GM19043 (cell line): ENCODE results near the gene GABRP.
"Not testable (repeated sequence)": the region's sequence is repeated elsewhere in the genome, so short reads cannot be mapped to it uniquely, and the experiment has no call there.

Source experiments
- ATAC-seq: cut with Tn5 transposase; IDR thresholded peaks from one replicate; pipeline ENCODE4 v1.9.1; 2021; ENCODE audit warnings: low read depth; ENCODE audit not compliant: unreplicated experiment

The GABRP gene

DNA sequence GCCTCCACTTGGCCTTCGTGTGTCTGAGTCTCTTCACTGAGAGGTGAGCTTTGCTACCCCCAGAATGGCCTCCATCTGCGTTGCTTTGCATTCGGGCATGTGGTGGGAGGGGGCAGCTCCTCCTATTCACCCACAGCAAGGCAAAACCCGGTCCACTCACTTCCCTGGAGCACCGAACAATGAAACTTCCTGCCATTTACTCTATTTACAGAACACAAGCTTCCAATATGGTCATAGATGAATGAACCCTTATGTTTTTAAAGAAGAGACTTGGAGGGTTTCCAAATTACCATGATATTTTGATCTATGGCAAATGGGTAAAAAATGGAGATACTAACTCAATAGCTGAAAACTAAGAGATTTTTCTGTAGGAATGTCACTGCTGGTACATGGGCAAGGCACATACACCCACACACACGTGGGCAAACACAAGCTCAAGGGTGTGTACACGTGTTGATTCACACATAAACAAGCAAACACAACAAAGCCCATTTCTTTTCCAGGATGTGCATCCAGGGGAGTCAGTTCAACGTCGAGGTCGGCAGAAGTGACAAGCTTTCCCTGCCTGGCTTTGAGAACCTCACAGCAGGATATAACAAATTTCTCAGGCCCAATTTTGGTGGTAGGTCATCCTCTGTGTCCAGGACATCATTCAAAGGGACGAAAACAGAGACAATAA, 5.2 kb downstream of the GABRP start:
- no peak for ATAC-seq

DNA sequence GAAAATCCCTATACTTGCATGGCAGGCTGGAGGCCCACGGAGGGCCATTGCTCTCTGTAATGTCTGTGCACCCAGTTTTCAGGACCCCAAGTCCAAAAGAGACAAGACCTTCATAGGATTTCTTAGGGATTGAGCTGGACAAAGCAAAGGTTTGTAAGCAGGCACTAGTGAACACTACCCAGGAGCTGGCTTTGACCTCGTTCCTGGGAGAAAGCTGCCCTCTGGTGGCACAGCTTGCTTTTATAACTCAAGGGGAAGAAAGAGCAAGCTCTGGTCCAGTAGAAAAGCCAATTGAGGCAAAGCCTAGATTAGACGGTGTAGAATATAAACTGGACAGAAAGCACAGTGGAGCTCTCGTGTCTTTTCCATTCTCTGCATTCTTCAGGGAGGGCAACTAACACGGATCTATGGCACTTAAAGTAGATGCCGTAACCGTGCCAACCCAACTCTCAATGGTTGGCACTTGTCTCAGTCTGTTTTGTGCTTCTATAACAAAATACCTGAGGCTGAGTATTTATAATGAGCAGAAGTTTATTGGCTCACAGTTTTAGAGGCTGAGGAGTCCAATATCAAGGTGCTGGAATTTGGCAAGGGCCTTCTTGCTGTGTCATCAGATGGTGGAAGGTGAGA, 7.9 kb downstream of the GABRP start:
- peak; percentile 76 for ATAC-seq

DNA sequence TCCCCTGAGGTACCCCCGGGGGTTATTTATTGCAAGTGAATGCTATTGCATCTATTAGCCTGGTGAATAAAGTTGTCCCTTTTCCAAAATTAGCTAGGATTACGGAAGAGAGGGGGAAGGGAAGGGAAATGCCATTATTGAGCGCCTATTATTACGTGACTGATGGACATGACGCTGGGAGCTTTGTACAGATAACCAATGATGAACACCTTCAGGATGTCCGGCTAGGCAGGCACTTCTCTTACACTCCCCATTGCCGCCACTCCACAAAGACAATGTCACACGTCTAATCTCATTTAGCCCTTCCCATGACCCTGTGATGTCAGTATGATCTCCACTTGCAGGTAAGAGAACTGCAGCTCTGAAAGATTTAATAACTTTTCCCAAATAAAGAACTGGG, 9.4 kb downstream of the GABRP start:
- no peak for ATAC-seq

- no peak for ATAC-seq
These were observed 11.6 kb downstream of the GABRP start for GRCh38 chr5:170795154-170795553.

GRCh38 chr5:170805666-170806065, 22.1 kb downstream of the GABRP start:
- no peak for ATAC-seq

DNA sequence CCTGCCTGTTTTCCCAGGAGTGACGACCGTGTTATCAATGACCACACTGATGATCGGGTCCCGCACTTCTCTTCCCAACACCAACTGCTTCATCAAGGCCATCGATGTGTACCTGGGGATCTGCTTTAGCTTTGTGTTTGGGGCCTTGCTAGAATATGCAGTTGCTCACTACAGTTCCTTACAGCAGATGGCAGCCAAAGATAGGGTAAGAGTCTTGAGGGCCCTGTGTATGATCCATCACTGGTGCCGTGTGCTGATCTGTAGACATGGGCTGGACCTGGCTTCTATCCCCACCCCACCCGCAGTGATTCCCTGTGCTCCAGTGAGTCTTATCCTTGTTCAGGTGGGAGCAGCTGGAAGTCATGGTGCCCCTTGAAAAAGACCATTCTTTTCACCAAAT, 26.0 kb downstream of the GABRP start:
- ATAC-seq, result no peak

- no peak for ATAC-seq
These were observed 28.2 kb downstream of the GABRP start for GRCh38 chr5:170811719-170812118.

- ATAC-seq, result no peak
These were observed 29.7 kb downstream of the GABRP start for GRCh38 chr5:170813231-170813630.

DNA sequence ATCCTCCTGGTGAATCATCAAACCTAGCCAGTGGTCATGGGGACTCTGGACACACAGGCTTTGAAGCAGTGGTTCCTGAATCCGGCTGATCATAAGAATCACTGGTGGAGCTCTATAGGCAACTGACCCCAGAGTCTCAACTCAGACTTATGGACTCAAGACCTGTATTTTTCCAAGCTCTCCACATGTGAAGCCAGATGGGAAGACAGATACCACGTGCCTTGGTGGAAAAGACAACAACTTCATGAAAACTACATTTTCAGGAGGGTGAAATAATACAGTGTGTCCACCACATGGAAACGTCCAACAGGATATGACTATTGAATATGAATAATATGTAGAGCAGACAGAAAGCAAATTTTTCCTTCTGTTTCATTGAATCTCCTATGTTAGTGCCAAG, 33.7 kb downstream of the GABRP start:
- ATAC-seq, result no peak

- no peak for ATAC-seq
These were observed 34.7 kb downstream of the GABRP start for GRCh38 chr5:170818232-170818631.

- ATAC-seq, result no peak
These were observed 36.3 kb downstream of the GABRP start for GRCh38 chr5:170819824-170820223.

- ATAC-seq, result no peak
These were observed 37.8 kb downstream of the GABRP start for GRCh38 chr5:170821257-170821800.

DNA sequence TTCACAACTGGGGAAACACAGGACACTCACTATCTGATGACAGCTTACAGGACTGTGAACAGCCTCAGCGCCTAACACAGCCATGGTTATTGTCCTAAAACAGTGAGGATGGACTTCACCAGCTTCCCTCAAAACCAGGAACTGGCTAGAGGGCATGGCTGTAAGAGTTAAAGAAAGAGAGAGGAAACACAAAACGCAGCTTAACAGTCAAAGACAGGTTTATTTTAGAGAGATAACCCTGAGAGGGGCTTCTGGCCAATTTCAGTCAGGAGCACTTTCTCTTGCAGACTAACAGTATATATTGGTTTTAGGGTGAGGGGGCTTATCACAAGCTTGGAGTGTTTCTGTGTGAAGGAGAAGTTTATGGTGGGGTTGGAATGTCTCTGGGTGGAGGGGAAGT, 42.6 kb downstream of the GABRP start:
- ATAC-seq, result no peak

GRCh38 chr5:170832241-170832640, 48.7 kb downstream of the GABRP start:
- ATAC-seq, result no peak

GRCh38 chr5:170833981-170834380, 50.5 kb downstream of the GABRP start:
- ATAC-seq, result not testable (repeated sequence)

DNA sequence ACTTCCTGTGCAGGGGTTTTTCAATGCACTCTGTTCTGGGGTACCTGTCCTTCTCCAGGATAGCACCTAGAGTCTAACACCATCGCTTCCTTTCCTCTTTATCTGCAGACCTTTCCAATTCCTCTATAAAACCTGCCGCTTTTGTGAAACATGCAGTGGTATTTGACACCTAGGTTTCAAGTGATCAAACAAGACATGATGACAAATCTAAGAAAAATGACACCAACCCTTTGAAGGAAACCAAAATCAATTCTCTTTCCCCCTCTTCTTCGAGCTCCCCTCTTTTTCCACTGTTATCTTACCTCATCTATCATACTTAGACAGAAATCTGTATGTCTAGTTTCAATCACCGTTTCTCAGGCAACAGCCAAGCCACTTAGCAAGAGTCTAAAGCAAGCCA, 52.7 kb downstream of the GABRP start:
- ATAC-seq, result no peak

- ATAC-seq, result no peak
These were observed 60.3 kb downstream of the GABRP start for GRCh38 chr5:170843870-170844269.

- ATAC-seq, result no peak
These were observed 61.1 kb downstream of the GABRP start for GRCh38 chr5:170844651-170845050.

GRCh38 chr5:170846416-170846815, 62.9 kb downstream of the GABRP start:
- ATAC-seq, result no peak

DNA sequence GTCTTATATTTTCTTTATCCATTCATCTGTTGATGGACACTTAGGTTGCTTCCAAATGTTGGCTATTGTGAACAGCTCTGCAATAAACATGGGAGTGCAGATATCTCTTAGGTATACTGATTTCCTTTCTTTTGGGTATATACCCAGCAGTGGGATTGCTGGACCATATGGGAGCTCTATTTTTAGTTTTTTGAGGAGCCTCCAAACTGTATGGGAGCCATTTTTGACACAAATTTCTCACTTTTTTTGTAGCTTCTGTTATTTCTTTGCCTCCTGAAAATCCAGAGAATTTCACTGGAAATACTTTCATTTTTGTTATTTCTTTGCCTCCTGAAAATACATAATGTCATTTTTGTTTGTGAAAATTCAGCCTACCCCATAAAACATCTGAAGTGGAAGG, 63.3 kb downstream of the GABRP start:
- ATAC-seq, result no peak

DNA sequence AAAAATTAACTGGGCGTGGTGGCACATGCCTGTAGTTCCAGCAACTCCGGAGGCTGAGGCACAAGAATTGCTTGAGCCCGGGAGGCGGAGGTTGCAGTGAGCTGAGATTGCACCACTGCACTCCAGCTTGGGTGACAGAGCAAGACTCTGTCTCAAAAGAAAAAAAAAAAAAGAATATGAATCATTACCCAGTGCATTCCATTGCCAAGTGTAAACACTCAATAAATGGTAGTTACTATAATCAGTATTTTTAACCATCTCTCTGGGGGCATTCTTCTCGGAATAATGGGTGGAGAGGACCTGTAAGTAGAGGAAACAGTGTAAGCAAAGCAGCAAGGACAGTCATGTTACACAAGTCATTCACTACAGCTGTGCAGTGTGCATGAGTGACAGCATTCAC, 64.5 kb downstream of the GABRP start:
- no peak for ATAC-seq

GRCh38 chr5:170849374-170849773, 65.8 kb downstream of the GABRP start:
- no peak for ATAC-seq
